IPS-18c (cell line): ENCODE results near the gene ELOB.

Source experiments
- H3K4me3 ChIP-seq: 2 replicates; pipeline ENCODE4 v1.7.0; 2013; ENCODE audit warnings: low read depth, mild to moderate bottlenecking, low read length, moderate library complexity; ENCODE audit not compliant: insufficient read depth
- H3K9me3 ChIP-seq: one replicate; pipeline ENCODE4 v1.6.1; 2013; ENCODE audit warnings: mild to moderate bottlenecking, low read length, moderate library complexity; ENCODE audit not compliant: control insufficient read depth, insufficient read depth

The ELOB gene

GRCh38 chr16:2787406-2787805 is 10.3 kb upstream of the ELOB start, which contains the start of gene PRSS33:
TSS of gene PRSS33 (minus strand) at chr16:2787560. CDS start at chr16:2786547, 1,013 bp downstream.
- peaks cover 3% of the 10 kb centered on the region for H3K9me3 ChIP-seq
- H3K4me3 ChIP-seq, result no peak within 1 kb of the TSS

GRCh38 chr16:2786826-2787151 is 9.7 kb upstream of the ELOB start:
- Histone ChIP-seq H3K9me3 (peaks cover 3% of the 10 kb centered on the region), H3K4me3 (no peak overlapping the region)

GRCh38 chr16:2786061-2786825 is 9.2 kb upstream of the ELOB start:
- H3K4me3 ChIP-seq, result no peak overlapping the region
- peaks cover 3% of the 10 kb centered on the region for H3K9me3 ChIP-seq

- H3K9me3 ChIP-seq, result peaks cover 3% of the 10 kb centered on the region
- H3K4me3 ChIP-seq, result no peak overlapping the region; the same call in 1 of the 2 replicates
Observed at GRCh38 chr16:2785101-2785991, 8.3 kb upstream of the ELOB start.

GRCh38 chr16:2784358-2785100 is 7.4 kb upstream of the ELOB start:
- no peak overlapping the region; the same call in 1 of the 2 replicates for H3K4me3 ChIP-seq
- H3K9me3 ChIP-seq, result peaks cover 3% of the 10 kb centered on the region

GRCh38 chr16:2783581-2784357 is 6.7 kb upstream of the ELOB start:
- H3K4me3 ChIP-seq, result no peak overlapping the region
- H3K9me3 ChIP-seq, result peaks cover 3% of the 10 kb centered on the region

GRCh38 chr16:2782583-2783351 is 5.7 kb upstream of the ELOB start:
- H3K4me3 ChIP-seq, result no peak overlapping the region

GRCh38 chr16:2779978-2780898 is 3.2 kb upstream of the ELOB start:
- Histone ChIP-seq H3K9me3 (no peaks in the 10 kb centered on the region), H3K4me3 (no peak overlapping the region)

More at GRCh38 chr16:2782583-2783351, 5.7 kb upstream of the ELOB start:
- peaks cover 3% of the 10 kb centered on the region for H3K9me3 ChIP-seq

- peak overlapping the region; percentile 15; the same call in 1 of the 2 replicates for H3K4me3 ChIP-seq
- no peaks in the 10 kb centered on the region for H3K9me3 ChIP-seq
Observed at GRCh38 chr16:2779151-2779920, 2.3 kb upstream of the ELOB start.

- peak overlapping the region; percentile 100; the same call in 1 of the 2 replicates for H3K4me3 ChIP-seq
Observed at GRCh38 chr16:2778630-2778958, 1.5 kb upstream of the ELOB start.

GRCh38 chr16:2777903-2778629 is 986 bp upstream of the ELOB start:
- no peaks in the 10 kb centered on the region for H3K9me3 ChIP-seq
- peak overlapping the region; percentile 100 for H3K4me3 ChIP-seq

More at GRCh38 chr16:2778630-2778958, 1.5 kb upstream of the ELOB start:
- H3K9me3 ChIP-seq, result no peaks in the 10 kb centered on the region

GRCh38 chr16:2776500-2777139 is 460 bp downstream of the ELOB start:
- Histone ChIP-seq H3K9me3 (no peaks in the 10 kb centered on the region), H3K4me3 (peak overlapping the region; percentile 89)

GRCh38 chr16:2775765-2776499 is 1.1 kb downstream of the ELOB start:
- no peaks in the 10 kb centered on the region for H3K9me3 ChIP-seq
- peak overlapping the region; percentile 89 for H3K4me3 ChIP-seq
